ENCODE data around the gene CEP112. TPM values are rescaled to one million over a fixed set of nuclear protein-coding genes. Genes with fewer than 3 reads are reported as not detected.

The CEP112 gene
- total RNA-seq, 1 experiment from 2014 or later = 6.1 TPM

GRCh38 chr17:65930140-65930730 is 261.7 kb downstream of the CEP112 start:
- POLR2A ChIA-PET = no interaction called here
- DNase-seq (ENCODE audit: low spot score) (no peak), ATAC-seq (no peak)
- CTCF ChIA-PET = no interaction called here
- TF ChIP-seq ATF6 (CRISPR knock-in tag; IDR thresholded peaks at IDR 0.05) = no peak
- no peak for TF ChIP-seq SP1 (CRISPR knock-in tag; conservative IDR thresholded peaks at IDR 0.05)
- no peak for TF ChIP-seq E2F1 (CRISPR knock-in tag; IDR thresholded peaks at IDR 0.05)
- no peak for TF ChIP-seq ZNF416 (CRISPR knock-in tag; IDR thresholded peaks at IDR 0.05)
- TF ChIP-seq ZNF317 (CRISPR knock-in tag; IDR thresholded peaks at IDR 0.05; ENCODE audit: borderline replicate concordance, low read depth) = no peak
- TF ChIP-seq AFF4 (CRISPR knock-in tag; IDR thresholded peaks at IDR 0.05; ENCODE audit: borderline replicate concordance) = no peak
- no peak for TF ChIP-seq ESRRA (CRISPR knock-in tag; IDR thresholded peaks at IDR 0.05; ENCODE audit: borderline replicate concordance)
- no peak for TF ChIP-seq SMAD4 (CRISPR knock-in tag; IDR thresholded peaks at IDR 0.05)
- TF ChIP-seq CREB1 (CRISPR knock-in tag; IDR thresholded peaks at IDR 0.05) = no peak
- TF ChIP-seq EMX1 (CRISPR knock-in tag; IDR thresholded peaks at IDR 0.05) = no peak
- no peak for TF ChIP-seq FOXJ3 (CRISPR knock-in tag; IDR thresholded peaks at IDR 0.05; ENCODE audit: borderline replicate concordance)
- TF ChIP-seq ZNF423 (CRISPR knock-in tag; IDR thresholded peaks at IDR 0.05) = no peak
- TF ChIP-seq HMGXB4 (CRISPR knock-in tag; IDR thresholded peaks at IDR 0.05) = no peak
- Mint-ChIP-seq H3K36me3 (peaks cover 7% of the 10 kb centered on the region; the same call in 1 of the 2 replicates), H3K9me3 (peaks cover 35% of the 10 kb centered on the region), H3K4me1 (no peaks in the 10 kb centered on the region), H3K4me3 (no peak overlapping the region), H3K27ac (no peak overlapping the region), H3K27me3 (ENCODE audit: low read depth) (no peaks in the 10 kb centered on the region)

- H3K4me3 Mint-ChIP-seq = no peak overlapping the region
- H3K27me3 Mint-ChIP-seq (ENCODE audit: low read depth) = no peaks in the 10 kb centered on the region
- ChIA-PET POLR2A (no interaction called here), CTCF (no interaction called here)
- H3K36me3 Mint-ChIP-seq = 0 out of 2 replicates have a peak, but pooled peaks cover 3% of the 10 kb centered on the region
- H3K9me3 Mint-ChIP-seq = peaks cover 7% of the 10 kb centered on the region
- ATAC-seq (no peak), DNase-seq (ENCODE audit: low spot score) (no peak)
- H3K4me1 Mint-ChIP-seq = no peaks in the 10 kb centered on the region
- H3K27ac Mint-ChIP-seq = no peak overlapping the region
- no peak for TF ChIP-seq CBFB (CRISPR knock-in tag; IDR thresholded peaks at IDR 0.05; ENCODE audit: low read depth)
- TF ChIP-seq ATF2 (CRISPR knock-in tag; IDR thresholded peaks at IDR 0.05; ENCODE audit: borderline replicate concordance, low read depth) = no peak
- no peak for TF ChIP-seq ZNF423 (CRISPR knock-in tag; IDR thresholded peaks at IDR 0.05)
- no peak for TF ChIP-seq MAX (CRISPR knock-in tag; IDR thresholded peaks at IDR 0.05)
- no peak for TF ChIP-seq FOXP1 (CRISPR knock-in tag; IDR thresholded peaks at IDR 0.05; ENCODE audit: borderline replicate concordance)
- no peak for TF ChIP-seq NR2C2 (CRISPR knock-in tag; IDR thresholded peaks at IDR 0.05)
- TF ChIP-seq E2F1 (CRISPR knock-in tag; IDR thresholded peaks at IDR 0.05) = no peak
- no peak for TF ChIP-seq TEAD1 (CRISPR knock-in tag; IDR thresholded peaks at IDR 0.05)
- no peak for TF ChIP-seq ZNF396 (CRISPR knock-in tag; IDR thresholded peaks at IDR 0.05; ENCODE audit: borderline replicate concordance)
- TF ChIP-seq MLX (CRISPR knock-in tag; IDR thresholded peaks at IDR 0.05) = no peak
- TF ChIP-seq JUN (CRISPR knock-in tag; IDR thresholded peaks at IDR 0.05) = no peak
Measured at GRCh38 chr17:65926599-65926998, 265.3 kb downstream of the CEP112 start.

Data from WTC11 (cell line).